ENCODE results near the gene GMPPB.
A peak's percentile ranks its signal among the peaks of the same experiment; 100 is the strongest.
"Not testable (repeated sequence)": the region's sequence is repeated elsewhere in the genome, so short reads cannot be mapped to it uniquely, and the experiment has no call there.

Gene GMPPB

DNA sequence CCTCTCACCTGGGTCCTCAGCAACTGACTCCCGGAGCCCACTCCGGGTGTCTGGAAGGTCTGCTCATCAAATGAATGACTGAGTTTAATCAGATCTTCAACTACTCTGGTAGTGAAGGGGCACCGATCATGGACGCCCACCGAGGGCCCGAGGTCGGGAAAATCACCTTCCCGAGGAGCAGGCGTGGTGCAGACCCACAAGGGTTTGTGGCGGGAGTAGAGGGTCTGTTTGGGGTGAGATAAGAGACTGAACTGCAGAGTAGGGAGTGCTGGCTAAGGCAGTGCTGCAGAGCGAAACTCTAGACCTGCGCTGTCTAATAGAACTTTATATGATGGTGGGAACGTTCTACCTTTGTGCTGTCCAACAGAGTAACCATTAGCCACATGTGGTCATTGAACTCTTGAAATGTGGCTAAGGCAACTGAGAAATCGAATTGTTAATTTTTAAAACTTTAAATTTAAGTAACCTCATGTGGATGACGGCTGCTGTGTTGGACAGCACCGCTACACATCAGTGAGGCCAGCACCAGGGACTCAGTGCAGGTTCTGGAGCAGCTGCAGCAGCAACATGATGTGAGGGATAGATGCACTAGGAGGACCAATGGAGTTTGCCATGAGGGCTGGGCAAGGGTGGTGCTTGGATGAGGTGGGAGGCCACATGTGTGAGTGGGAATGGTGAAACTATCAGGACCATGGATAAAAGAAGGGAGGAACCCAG is 33.7 kb downstream of the GMPPB start:
- DNase-seq (ENCODE audit: low read depth) = not testable (repeated sequence)

DNA sequence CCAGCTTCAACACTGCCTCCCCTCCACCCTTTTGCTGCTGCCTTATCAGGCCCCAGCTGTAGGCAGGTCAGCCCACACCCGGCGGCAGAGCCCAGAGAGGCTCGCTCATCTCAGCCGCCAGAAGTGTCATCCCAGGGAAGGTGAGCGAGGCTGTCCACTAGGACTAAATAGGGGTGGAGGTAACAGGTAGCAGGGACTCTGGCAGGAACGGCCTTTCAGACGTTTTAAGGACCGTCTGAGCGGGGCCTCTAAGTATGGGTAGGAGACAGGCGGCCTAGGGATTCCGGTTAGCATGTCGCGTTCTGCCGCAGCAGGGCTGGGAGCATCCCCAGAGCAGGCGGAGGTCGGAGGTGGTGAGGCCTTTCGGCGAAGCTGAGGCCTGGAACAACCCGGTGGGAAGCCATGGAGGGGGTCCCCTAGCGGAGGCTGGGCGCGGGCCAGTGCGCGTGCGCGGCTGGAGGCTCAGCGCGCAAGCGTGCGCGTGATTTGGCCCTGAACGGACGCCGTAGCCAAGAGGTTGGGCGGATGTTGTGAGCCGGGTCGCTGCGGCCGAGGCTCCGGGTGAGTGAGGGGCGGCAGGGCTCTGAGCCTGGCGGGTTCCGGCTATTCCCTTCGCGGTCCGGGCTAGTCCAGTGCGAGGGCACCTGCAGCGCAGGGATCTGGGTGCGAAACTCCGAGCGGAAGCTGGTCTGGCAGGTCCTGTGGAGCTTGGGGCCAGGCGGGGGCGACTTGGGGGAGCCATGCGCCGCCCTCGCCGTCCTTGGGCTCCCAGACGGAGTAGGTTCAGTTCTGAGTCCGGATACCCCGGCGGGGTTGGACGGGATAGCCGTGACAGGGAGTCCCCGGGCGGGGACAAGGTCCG is 34.5 kb downstream of the GMPPB start, which contains the start of the genes MST1 and RNF123:
Gene MST1, minus strand, starts transcription at position 429 of the 862 bp plus-strand sequence. CDS start 783 bp downstream, outside the sequence.
Gene RNF123, plus strand, starts transcription at position 512 of the 862 bp plus-strand sequence. CDS start 1,609 bp downstream, outside the sequence.
- DNase-seq (ENCODE audit: low read depth) = peak; percentile 85

DNA sequence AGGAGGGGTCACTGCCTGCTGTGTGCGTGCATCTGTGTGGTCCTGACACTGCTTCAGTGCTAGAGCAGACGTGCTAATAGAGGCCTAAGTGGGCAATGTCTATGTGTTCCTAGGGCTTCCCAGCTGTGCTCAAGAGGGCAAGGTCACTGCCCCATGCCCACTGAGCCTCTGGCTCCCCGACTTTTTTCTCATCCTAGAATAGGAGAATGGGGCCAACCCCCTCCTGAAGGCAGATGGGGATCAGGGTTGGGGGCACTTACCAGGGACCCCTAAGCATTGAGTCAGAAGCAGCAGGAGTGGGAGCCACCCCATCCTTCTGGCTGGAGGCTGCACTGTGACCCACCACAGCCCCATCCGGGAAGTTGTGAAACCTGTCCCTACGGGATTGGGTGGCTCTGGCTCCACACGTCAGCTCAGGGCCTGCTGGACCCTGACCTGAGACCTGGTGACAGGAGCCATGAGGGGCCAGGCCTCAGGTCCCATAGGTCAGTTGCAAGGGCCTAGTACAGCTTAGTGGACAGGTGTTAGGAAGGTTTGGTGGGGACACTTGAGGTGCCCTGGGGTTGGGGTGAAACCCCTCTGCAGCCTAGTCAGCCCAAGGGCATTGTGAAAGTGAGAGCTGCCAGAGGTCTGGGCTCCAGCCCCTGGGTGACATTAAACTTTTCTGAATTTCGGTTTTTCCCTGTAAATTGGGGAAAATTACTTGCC is 35.3 kb downstream of the GMPPB start:
- DNase-seq (ENCODE audit: low read depth) = not testable (repeated sequence)

DNA sequence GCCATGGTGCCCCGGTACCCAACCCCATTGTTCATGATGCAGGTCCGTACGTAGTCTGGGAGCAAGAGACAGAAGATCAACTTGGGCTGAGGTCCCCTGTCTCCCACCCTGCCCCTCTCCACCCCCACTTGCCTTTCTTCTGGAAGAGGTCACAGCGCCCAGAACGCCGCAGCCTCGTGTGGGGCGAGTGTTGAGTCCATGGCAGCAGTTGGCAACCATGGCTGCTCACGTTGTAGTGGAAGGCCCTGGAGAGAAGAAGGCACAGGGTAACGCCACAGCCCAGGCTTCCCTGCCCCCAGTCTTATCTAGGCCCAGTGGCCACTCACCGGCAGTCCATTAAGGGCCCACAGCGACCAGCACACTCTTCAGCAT is 36.3 kb downstream of the GMPPB start:
- DNase-seq (ENCODE audit: low read depth) = not testable (repeated sequence)

DNA sequence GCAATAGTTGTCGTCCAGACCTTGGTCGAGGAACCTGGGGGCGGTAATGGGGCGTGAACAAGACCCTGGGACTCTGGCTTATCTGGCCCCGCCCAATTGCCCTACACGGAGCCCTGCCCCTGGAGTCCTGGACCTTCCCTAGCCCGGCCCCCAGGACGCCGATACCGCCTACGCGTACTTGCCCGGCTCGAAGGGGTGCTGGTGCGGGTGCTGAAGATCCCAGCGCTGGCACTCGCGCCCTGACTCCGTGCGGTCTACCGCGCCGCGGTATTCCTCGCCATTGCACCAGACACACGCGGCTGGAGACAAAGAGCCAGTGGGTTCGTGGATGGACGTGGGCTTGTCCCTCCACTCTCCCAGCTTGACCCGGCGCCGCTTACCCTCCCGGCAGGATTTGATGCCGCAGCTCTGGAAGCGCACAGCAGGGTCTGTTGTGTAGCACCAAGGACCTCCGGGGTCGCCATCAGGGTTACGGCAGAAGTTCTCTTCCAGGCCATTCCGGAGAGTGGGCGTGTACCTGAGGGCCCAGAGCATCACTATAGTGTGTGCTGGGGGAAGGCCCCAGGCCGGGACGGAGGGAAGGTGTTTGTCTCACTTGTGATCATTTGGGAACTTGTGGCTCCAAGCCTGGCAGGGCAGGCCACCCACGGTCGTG is 36.9 kb downstream of the GMPPB start:
- DNase-seq (ENCODE audit: low read depth) = not testable (repeated sequence)

DNA sequence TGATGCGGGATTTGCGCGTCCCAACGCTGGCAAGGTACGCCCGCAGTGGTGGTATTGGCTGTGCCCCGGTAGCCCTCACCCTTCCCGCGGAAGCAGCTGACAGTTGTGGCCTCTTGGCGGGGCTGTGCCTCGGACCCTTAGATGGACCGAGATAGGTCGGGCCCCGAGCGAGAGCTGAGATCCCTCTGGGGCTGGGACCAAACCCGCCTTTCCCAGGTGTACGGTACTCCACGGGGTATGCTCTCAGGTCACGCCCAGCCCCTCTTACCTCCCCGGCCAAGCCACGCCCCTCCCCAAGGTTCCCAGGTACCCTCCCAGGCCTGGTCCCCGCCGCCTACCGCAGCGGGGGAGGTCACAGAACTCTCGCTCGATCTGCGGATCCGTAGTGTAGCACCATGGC is 37.4 kb downstream of the GMPPB start:
- not testable (repeated sequence) for DNase-seq (ENCODE audit: low read depth)

DNA sequence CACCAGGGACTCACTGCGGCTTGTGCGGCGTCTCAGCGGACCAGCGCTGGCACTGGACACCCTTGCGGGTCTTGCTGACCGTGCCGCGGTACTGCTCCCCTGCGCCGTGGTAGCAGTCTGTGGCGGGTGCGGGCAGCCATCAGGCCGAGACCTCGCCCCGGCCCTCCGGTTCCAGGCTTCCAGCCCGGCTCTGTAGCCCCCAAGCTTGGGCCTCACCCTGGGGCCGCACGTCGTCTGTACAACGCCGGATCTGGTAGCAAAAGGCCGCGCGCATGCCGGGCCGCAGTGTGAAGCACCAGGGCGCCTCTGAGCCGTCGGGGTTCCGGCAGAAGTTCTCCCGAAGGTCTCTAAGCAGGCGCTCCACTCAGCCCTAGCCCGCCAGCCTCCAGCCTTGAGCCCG is 37.9 kb downstream of the GMPPB start:
- not testable (repeated sequence) for DNase-seq (ENCODE audit: low read depth)

DNA sequence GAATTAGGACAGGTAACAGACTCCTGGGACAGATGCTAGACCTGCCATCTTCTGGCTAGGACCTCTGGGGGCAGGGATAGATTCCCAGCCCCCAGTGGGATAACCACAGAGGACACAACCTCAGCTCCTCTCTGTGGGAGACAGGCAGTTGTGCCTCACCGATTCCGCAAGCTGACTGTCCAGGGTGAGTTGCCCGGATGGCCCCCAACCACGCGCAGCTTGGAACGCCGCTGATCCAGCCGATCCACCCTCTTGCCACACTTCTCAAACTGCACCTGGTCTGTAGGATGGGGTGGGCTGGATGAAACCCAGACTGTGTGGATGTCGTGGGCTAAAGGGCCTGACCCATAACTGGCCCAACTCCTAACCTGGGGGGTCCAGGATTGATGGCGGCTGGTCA is 38.6 kb downstream of the GMPPB start:
- DNase-seq (ENCODE audit: low read depth) = not testable (repeated sequence)

DNA sequence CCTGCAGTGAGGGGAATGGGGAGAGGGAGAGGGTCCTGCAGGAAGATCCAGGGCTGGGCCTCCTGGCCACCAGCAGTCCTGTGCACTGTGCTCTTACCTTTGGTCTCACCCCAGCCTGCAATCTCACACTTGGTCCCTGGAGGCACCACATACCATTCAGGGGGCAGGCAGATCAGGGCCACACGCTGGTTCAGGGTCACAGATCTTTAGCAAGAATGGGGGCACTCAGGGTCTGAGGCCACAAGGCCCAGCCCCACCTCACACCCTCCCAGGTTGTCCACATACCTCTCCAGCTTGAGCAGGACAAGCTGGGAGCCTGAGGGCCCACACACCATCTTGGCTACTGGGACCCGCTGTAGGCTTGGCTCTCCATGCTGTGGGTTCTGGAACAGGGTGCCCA is 39.3 kb downstream of the GMPPB start:
- DNase-seq (ENCODE audit: low read depth) = not testable (repeated sequence)

DNA sequence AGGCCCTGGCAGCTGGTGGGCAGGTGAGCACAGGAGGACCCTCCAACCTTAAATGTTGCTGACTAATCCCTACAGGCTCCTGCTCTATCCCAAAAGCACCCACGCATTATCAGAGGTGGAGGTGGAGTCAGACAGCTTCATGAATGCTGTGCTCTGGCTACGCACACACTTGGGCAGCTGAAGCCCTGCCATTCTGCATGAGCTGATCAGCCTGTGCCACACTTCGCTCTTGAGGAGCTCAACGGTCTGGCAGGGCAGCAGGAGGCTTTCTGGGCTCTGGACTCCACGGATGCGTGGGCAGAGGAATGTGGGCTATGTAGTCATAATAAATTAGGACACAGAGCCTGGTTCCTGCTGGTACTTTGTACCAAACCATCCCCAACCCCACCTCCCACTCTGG is 40.6 kb downstream of the GMPPB start:
- DNase-seq (ENCODE audit: low read depth) = no peak

DNA sequence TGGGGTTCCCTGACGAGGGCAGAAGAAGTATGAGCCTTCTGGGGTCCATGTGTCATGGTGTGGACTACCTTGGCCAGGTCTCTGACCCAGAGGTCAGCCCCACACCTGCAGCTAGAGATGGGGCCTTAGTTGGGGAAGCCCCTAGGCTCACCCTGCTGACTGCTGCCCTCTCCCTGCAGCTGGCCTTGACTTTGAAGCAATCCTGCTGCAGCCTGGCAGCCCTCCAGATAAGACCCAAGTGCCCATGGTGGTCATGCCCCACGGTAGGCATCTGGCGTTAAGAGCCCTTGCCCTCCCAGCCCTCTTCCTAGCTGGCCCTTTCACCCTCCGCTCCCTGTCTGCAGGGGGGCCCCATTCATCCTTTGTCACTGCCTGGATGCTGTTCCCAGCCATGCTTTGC is 42.2 kb downstream of the GMPPB start:
- no peak for DNase-seq (ENCODE audit: low read depth)

DNA sequence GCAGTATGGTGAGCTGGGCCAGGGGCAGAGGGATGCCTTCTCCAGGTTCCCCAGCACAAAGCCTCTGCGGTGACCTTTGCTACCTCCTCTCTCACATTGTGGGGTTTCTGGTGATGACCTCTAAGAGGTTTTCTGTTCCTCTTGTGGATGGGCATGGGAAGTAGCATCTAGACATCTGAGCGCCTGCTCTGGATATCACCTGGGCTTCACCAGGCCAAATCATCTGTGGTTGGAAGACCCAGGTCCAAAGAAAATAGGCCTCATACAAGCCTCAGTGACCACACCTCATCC is 42.6 kb downstream of the GMPPB start:
- no peak for DNase-seq (ENCODE audit: low read depth)

DNA sequence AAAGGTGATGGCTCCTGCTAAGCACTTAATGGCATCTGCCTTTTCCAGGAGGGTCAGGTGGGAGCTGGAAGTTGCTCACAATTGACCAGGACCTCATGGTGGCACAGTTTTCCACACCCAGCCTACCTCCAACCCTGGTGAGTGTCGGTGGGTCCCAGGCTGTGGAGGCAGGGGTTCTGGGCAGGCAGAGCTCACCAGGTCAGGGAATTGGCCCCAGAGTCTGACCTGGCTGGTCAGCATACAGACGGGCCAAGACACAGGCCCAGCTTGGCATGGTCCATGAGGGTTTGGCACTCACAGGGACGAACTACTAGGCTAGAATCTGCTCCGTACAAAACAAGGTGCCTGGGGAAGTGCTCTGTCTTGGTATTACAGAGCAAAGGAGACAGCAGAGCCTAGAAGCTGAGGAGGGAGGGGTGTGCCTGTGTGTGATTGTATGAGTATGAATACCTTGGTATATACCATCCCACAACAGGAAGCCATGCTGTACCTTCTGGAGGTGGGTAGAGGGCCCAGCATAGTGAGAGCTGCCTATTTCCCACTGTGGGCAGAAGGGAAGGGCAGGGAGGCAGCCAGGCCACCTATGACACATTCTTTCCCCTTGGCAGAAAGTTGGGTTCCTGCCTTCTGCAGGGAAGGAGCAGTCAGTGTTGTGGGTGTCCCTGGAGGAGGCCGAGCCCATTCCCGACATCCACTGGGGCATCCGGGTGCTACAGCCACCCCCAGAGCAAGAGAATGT is 43.1 kb downstream of the GMPPB start:
- no peak for DNase-seq (ENCODE audit: low read depth)

DNA sequence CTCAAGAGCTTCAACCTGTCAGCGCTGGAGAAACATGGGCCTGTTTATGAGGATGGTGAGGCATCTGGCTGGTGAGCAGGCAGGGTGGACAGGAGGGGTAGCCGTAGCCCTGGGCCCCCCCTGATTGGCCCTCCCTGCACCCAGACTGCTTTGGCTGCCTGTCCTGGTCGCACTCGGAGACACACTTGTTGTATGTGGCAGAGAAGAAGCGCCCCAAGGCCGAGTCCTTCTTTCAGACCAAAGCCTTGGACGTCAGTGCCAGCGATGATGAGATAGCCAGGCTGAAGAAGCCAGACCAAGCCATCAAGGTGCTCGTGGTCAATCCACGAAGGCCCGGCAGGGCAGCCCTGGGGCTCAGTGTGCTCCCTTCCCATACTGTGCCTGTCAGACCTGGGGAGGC is 47.8 kb downstream of the GMPPB start:
- DNase-seq (ENCODE audit: low read depth) = no peak

DNA sequence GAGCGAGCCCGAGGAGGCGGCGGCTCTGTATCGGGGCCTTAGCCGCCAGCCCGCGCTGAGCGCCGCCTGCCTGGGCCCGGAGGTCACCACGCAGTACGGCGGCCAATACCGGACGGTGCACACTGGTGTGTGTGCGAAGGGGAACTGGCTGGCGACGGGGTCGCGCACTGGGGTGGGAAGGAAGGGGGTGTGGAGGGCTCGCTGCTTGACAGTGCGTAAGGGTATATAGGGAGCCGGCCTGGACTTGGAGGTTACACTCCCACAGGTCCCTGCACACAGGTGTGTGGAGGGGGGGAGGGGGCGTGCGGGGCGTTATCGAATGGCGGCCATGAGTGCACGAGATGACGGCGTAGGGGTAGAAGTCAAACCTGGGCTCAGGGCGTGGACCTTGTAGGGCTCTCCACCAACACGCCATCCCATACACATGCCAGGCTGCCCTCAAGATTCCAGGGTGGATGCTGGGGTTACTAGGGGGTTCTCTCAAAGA is 49.2 kb downstream of the GMPPB start:
- DNase-seq (ENCODE audit: low read depth) = no peak

DNA sequence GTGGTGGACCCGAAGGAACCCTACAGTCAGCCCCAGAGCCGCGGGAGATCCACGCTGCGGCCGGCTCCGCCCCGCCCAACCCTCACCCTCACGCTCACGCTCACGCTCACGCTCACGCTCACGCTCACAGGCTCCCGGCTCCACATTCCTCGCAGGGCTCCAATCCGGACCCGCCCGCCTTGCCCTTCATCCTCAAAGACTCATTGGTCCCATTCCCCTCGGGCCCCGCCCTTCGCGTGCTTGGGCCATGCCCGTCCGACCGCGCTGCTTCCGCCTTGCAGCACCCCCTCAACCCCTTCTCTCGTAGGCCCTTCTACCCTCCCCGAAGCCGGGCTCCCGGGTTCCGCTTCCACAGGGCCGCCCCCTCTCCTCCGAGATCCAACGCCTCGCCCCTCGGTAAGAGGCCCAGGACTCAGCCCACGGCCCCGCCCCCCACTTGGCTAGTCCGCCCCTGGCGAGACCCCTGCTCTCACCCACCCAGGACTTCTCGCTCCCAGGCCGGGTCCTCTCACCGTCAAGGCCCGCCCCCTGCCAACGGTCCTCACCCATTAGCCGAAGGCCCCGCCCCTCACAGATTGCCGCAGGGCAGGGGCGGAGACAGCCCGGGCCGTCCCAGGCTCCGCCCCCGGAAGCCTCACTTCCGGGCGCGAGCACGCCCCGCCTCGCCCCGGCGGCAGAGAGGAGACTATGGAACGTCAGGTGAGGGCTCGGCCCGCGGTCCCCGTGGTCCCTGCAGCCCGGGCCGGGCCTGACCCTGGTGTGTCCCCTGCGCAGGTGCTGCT is 49.8 kb downstream of the GMPPB start, which contains the start of gene APEH:
Gene APEH, plus strand, starts transcription at position 637 of the 782 bp plus-strand sequence. Its CDS starts 51 bp downstream, at position 688.
- peak; percentile 95 for DNase-seq (ENCODE audit: low read depth)

DNA sequence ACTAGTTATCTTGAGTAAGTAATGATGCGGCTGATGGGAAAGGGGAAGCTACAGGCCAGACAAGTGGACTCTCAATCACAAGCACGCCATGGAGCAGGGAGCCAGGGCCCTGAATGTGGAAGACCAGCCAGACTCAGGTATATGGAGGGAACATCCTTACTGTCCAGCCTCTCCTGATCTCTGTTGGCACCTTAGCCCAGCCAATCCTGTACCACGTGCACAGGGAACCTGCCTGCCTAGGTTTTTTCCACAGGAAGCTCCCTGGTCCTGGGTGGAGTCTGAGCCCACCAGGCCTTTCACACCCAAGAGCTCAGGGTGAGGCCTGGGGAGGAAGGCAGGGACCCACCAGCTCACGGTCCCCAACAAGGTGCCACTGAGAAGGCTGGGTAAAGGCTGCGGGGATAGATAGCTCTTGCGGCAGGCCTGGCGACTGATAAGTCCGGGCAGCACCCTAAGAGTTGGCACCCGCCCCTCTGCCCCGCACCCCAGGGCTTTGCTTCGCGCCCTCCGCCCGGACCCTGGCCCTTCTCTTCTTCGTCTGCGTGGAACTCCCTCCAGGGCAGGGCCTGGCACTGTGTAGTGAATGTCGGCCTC is 50.5 kb downstream of the GMPPB start:
- DNase-seq (ENCODE audit: low read depth) = no peak

DNA sequence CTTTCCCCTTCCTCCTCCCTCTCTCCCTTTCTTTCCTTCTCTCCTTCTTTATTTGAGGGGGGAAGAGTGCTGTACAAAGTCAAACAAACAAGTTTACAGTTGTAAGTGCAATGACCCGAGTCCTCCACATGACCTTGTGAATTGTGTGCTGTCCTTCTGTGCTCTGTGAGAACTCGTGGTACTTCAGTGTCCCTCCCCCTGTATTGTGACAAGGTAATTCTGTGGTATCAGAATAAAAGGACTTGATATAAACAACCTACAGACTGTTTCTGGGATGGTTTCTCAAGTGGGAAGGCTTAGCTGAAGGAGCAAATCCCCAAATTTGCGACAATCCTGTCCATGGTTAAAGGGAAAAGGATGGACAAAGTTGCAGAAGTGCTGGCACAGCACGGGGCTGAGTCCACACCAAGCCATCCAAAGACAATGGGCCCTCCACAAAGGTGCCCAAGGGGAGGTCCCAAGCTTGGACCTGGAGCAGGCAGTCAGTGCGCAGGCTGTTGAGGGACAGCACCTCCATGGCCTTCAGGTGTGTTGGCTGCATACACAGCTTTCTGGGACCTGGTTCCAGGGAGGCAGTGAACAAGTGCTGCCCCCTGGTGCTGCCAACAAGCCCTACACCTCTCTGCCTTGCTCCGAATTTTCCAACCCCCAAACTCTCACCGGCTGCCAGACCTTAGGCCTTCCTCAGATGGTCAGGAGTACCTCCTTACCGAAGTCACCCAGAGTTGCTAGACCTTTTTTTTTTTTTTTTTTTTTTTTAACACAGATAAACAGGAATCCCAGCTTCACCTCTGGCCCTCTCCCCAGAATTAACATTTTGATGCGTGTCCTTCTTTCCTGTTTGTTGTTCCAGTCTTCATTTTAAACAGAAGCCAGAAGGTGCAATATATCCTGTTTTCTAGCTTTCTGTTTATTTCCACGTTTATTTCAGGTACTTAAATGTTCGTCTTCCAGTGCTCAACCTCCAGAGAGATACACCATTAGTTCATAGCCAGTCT is 52.2 kb downstream of the GMPPB start:
- DNase-seq (ENCODE audit: low read depth) = no peak

DNA sequence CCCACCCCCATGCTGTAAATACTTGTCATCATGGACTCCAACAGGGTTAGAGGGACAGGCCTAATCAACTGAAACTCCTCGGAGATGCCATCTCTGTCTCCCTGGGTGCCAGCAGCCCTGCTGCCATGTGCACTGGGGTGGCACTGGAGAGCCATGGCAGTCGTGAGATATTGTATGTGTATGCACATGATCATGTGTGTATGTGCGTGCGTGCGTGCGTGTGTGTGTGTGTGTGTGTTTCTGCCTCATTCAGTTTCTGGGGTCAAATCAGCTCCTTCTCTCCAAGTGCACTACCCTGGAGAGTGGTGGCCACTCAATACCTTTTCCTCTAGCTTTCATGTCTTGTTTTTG is 52.8 kb downstream of the GMPPB start:
- DNase-seq (ENCODE audit: low read depth) = no peak
